WTC11 (cell line): ENCODE results near the gene CPEB4. TPM values are rescaled to one million over a fixed set of nuclear protein-coding genes. Genes with fewer than 3 reads are reported as not detected.

Experiments used
- ATAC-seq: fragments of 200-7000 bp; cut with Tn5 transposase; 2 replicates; pipeline ENCODE4 v1.10.0; 2021; ENCODE audit warnings: mild to moderate bottlenecking, moderate library complexity
- CTCF ChIA-PET: fragments of 300-600 bp; sonication (Branson Sonifier 250); formaldehyde crosslinking; loops from one replicate; lab custom pipeline; 2021; ENCODE audit warnings: antibody characterized with exemption; lab: Charles Lee
- POLR2A ChIA-PET: fragments of 350-600 bp; sonication (Branson Sonifier 250); formaldehyde crosslinking; loops from one replicate; lab custom pipeline; 2021; ENCODE audit warnings: antibody characterized with exemption; lab: Charles Lee
- DNase-seq: peaks from one replicate; pipeline ENCODE4 v3.0.0; 2021; ENCODE audit warnings: low spot score
- H3K27ac Mint-ChIP-seq: 2 replicates; pipeline ENCODE4 v1.8.0; 2021; ENCODE audit warnings: mixed read lengths
- H3K27me3 Mint-ChIP-seq: 2 replicates; pipeline ENCODE4 v1.8.0; 2021; ENCODE audit warnings: low read depth, mild to moderate bottlenecking, moderate library complexity, mixed read lengths
- H3K36me3 Mint-ChIP-seq: 2 replicates; pipeline ENCODE4 v1.8.0; 2021; ENCODE audit warnings: mixed read lengths
- H3K4me1 Mint-ChIP-seq: 2 replicates; pipeline ENCODE4 v1.8.0; 2022; ENCODE audit warnings: mixed read lengths
- H3K4me3 Mint-ChIP-seq: 2 replicates; pipeline ENCODE4 v1.8.0; 2021; ENCODE audit warnings: mild to moderate bottlenecking, moderate library complexity, mixed read lengths
- H3K9me3 Mint-ChIP-seq: 2 replicates; pipeline ENCODE4 v1.8.0; 2021; ENCODE audit warnings: mixed read lengths
- CBFB ChIP-seq: sonication (generic); formaldehyde crosslinking; IDR thresholded peaks from 2 replicates; pipeline ENCODE4 v1.8.1; 2022; ENCODE audit warnings: mild to moderate bottlenecking, low read depth, missing genetic modification reagents
- E2F4 ChIP-seq: sonication (generic); formaldehyde crosslinking; IDR thresholded peaks from 2 replicates; pipeline ENCODE4 v1.8.1; 2022; ENCODE audit warnings: low read depth, mild to moderate bottlenecking, moderate library complexity, missing genetic modification reagents, borderline replicate concordance
- ESRRA ChIP-seq: sonication (generic); formaldehyde crosslinking; IDR thresholded peaks from 2 replicates; pipeline ENCODE4 v1.8.1; 2022; ENCODE audit warnings: mild to moderate bottlenecking, missing genetic modification reagents, borderline replicate concordance
- FOXP1 ChIP-seq: sonication (generic); formaldehyde crosslinking; IDR thresholded peaks from 2 replicates; pipeline ENCODE4 v1.8.0; 2022; ENCODE audit warnings: missing genetic modification reagents, mild to moderate bottlenecking, moderate library complexity, borderline replicate concordance
- GABPB1 ChIP-seq: sonication (generic); formaldehyde crosslinking; IDR thresholded peaks from 2 replicates; pipeline ENCODE4 v1.8.1; 2023; ENCODE audit warnings: mild to moderate bottlenecking, missing genetic modification reagents
- GTF2I ChIP-seq: fragments of 250-450 bp; sonication (Bioruptor Pico); conservative IDR thresholded peaks from 2 replicates; pipeline ENCODE4 v1.4.0; 2021; ENCODE audit warnings: mild to moderate bottlenecking
- NFYB ChIP-seq: sonication (generic); formaldehyde crosslinking; conservative IDR thresholded peaks from 2 replicates; pipeline ENCODE4 v1.8.0; 2022; ENCODE audit warnings: low read depth, missing genetic modification reagents
- NR1H2 ChIP-seq: sonication (generic); formaldehyde crosslinking; IDR thresholded peaks from 2 replicates; pipeline ENCODE4 v1.9.0; 2021; ENCODE audit warnings: mild to moderate bottlenecking, moderate library complexity, missing genetic modification reagents
- NR3C1 ChIP-seq: sonication (generic); formaldehyde crosslinking; conservative IDR thresholded peaks from 2 replicates; pipeline ENCODE4 v1.8.1; 2023; ENCODE audit warnings: low read depth, mild to moderate bottlenecking, missing genetic modification reagents
- OVOL2 ChIP-seq: fragments of 250-450 bp; sonication (Bioruptor Pico); IDR thresholded peaks from 2 replicates; pipeline ENCODE4 v1.9.0; 2021; ENCODE audit warnings: mild to moderate bottlenecking, borderline replicate concordance
- RELA ChIP-seq: sonication (generic); formaldehyde crosslinking; IDR thresholded peaks from 2 replicates; pipeline ENCODE4 v1.8.1; 2022; ENCODE audit warnings: missing genetic modification reagents, mild to moderate bottlenecking, borderline replicate concordance
- SMAD3 ChIP-seq: sonication (generic); formaldehyde crosslinking; IDR thresholded peaks from 2 replicates; pipeline ENCODE4 v1.8.0; 2022; ENCODE audit warnings: missing genetic modification reagents, mild to moderate bottlenecking, borderline replicate concordance
- TEAD1 ChIP-seq: sonication (generic); formaldehyde crosslinking; IDR thresholded peaks from 2 replicates; pipeline ENCODE4 v1.8.0; 2022; ENCODE audit warnings: mild to moderate bottlenecking, missing genetic modification reagents
- TEAD4 ChIP-seq: sonication (generic); formaldehyde crosslinking; IDR thresholded peaks from 2 replicates; pipeline ENCODE4 v1.8.0; 2022; ENCODE audit warnings: mild to moderate bottlenecking, missing genetic modification reagents
- USF2 ChIP-seq: sonication (generic); formaldehyde crosslinking; IDR thresholded peaks from 2 replicates; pipeline ENCODE4 v1.8.1; 2023; ENCODE audit warnings: mild to moderate bottlenecking, missing genetic modification reagents, moderate library complexity
- ZBTB21 ChIP-seq: sonication (generic); formaldehyde crosslinking; IDR thresholded peaks from 2 replicates; pipeline ENCODE4 v1.8.1; 2023; ENCODE audit warnings: mild to moderate bottlenecking, missing genetic modification reagents, borderline replicate concordance
- ZNF138 ChIP-seq: sonication (generic); formaldehyde crosslinking; conservative IDR thresholded peaks from 2 replicates; pipeline ENCODE4 v1.8.1; 2022; ENCODE audit warnings: mild to moderate bottlenecking, moderate library complexity, missing genetic modification reagents
- ZNF263 ChIP-seq: sonication (generic); formaldehyde crosslinking; IDR thresholded peaks from 2 replicates; pipeline ENCODE4 v1.8.1; 2022; ENCODE audit warnings: low read depth, mild to moderate bottlenecking, moderate library complexity, missing genetic modification reagents
- ZNF396 ChIP-seq: fragments of 250-450 bp; sonication (Bioruptor Pico); IDR thresholded peaks from 2 replicates; pipeline ENCODE4 v1.8.0; 2021; ENCODE audit warnings: mild to moderate bottlenecking, moderate library complexity, borderline replicate concordance
- total RNA-seq: library from RNA; stranded (reverse); gene quantifications from 3 replicates; pipeline ENCODE4 v1.2.3, GENCODE V29; 2021
- TF ChIP-seq, protein P1 (sequence below): sonication (generic); formaldehyde crosslinking; IDR thresholded peaks from 2 replicates; pipeline ENCODE4 v1.8.1; 2023; ENCODE audit warnings: mild to moderate bottlenecking, missing genetic modification reagents, borderline replicate concordance
- TF ChIP-seq, protein P2 (sequence below): fragments of 250-450 bp; sonication (Bioruptor Pico); IDR thresholded peaks from 2 replicates; pipeline ENCODE4 v1.9.0; 2021; ENCODE audit warnings: mild to moderate bottlenecking
- TF ChIP-seq, protein P3 (sequence below): sonication (generic); formaldehyde crosslinking; IDR thresholded peaks from 2 replicates; pipeline ENCODE4 v1.8.1; 2023; ENCODE audit warnings: mild to moderate bottlenecking, missing genetic modification reagents

Gene CPEB4
- total RNA-seq, 1 experiment from 2014 or later: 12.7 TPM

GRCh38 chr5:173896631-173897030, 8.5 kb downstream of the CPEB4 start (continued):
- TF ChIP-seq, protein P1, sequence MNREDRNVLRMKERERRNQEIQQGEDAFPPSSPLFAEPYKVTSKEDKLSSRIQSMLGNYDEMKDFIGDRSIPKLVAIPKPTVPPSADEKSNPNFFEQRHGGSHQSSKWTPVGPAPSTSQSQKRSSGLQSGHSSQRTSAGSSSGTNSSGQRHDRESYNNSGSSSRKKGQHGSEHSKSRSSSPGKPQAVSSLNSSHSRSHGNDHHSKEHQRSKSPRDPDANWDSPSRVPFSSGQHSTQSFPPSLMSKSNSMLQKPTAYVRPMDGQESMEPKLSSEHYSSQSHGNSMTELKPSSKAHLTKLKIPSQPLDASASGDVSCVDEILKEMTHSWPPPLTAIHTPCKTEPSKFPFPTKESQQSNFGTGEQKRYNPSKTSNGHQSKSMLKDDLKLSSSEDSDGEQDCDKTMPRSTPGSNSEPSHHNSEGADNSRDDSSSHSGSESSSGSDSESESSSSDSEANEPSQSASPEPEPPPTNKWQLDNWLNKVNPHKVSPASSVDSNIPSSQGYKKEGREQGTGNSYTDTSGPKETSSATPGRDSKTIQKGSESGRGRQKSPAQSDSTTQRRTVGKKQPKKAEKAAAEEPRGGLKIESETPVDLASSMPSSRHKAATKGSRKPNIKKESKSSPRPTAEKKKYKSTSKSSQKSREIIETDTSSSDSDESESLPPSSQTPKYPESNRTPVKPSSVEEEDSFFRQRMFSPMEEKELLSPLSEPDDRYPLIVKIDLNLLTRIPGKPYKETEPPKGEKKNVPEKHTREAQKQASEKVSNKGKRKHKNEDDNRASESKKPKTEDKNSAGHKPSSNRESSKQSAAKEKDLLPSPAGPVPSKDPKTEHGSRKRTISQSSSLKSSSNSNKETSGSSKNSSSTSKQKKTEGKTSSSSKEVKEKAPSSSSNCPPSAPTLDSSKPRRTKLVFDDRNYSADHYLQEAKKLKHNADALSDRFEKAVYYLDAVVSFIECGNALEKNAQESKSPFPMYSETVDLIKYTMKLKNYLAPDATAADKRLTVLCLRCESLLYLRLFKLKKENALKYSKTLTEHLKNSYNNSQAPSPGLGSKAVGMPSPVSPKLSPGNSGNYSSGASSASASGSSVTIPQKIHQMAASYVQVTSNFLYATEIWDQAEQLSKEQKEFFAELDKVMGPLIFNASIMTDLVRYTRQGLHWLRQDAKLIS (CRISPR knock-in tag): no peak
- no peak for TF ChIP-seq GABPB1 (CRISPR knock-in tag)
- no peak for TF ChIP-seq OVOL2
- no peak for TF ChIP-seq FOXP1
- no peak for TF ChIP-seq TEAD4 (CRISPR knock-in tag)
- TF ChIP-seq CBFB (CRISPR knock-in tag): no peak
- TF ChIP-seq, all 79 proteins: peak for 0

DNA sequence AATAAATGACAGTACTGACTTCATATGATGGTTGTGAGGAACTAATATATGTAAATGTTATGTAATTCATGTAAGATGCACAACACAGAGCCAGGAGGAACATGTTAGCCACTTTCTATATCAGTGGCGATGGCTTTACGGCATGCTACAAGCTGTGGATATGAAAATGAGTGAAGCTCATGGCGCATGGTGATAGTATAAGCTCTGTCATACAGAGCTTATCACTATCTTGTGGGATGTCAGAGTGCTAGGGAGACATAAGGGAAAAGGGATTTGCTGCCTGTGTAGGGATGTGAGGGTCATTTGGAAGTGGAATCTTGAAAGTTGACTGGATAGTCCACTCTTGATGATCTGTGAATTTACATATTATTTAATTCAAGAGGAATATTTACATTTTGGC, 13.6 kb downstream of the CPEB4 start:
- Mint-ChIP-seq H3K27ac (no peak overlapping the region), H3K4me1 (peaks cover 22% of the 10 kb centered on the region), H3K36me3 (no peaks in the 10 kb centered on the region), H3K4me3 (no peak overlapping the region), H3K27me3 (no peaks in the 10 kb centered on the region), H3K9me3 (no peaks in the 10 kb centered on the region)
- DNase-seq: no peak
- CTCF ChIA-PET: no interaction called here
- ATAC-seq: no peak
- POLR2A ChIA-PET: interaction anchor here (0.7 kb wide), 1 partner anchor 11 kb away, joined by 3 read pairs; no protein-coding TSS in a partner anchor
- no peak for TF ChIP-seq ESRRA (CRISPR knock-in tag)
- TF ChIP-seq ZNF263 (CRISPR knock-in tag): no peak
- TF ChIP-seq NR3C1: no peak
- no peak for TF ChIP-seq RELA (CRISPR knock-in tag)
- no peak for TF ChIP-seq GTF2I (CRISPR knock-in tag)
- no peak for TF ChIP-seq ZNF396 (CRISPR knock-in tag)
- no peak for TF ChIP-seq NFYB (CRISPR knock-in tag)
- TF ChIP-seq USF2: no peak
- TF ChIP-seq NR1H2 (CRISPR knock-in tag): no peak
- TF ChIP-seq, protein P2, sequence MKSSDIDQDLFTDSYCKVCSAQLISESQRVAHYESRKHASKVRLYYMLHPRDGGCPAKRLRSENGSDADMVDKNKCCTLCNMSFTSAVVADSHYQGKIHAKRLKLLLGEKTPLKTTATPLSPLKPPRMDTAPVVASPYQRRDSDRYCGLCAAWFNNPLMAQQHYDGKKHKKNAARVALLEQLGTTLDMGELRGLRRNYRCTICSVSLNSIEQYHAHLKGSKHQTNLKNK: no peak
- TF ChIP-seq SMAD3: no peak
- TF ChIP-seq, protein P3, sequence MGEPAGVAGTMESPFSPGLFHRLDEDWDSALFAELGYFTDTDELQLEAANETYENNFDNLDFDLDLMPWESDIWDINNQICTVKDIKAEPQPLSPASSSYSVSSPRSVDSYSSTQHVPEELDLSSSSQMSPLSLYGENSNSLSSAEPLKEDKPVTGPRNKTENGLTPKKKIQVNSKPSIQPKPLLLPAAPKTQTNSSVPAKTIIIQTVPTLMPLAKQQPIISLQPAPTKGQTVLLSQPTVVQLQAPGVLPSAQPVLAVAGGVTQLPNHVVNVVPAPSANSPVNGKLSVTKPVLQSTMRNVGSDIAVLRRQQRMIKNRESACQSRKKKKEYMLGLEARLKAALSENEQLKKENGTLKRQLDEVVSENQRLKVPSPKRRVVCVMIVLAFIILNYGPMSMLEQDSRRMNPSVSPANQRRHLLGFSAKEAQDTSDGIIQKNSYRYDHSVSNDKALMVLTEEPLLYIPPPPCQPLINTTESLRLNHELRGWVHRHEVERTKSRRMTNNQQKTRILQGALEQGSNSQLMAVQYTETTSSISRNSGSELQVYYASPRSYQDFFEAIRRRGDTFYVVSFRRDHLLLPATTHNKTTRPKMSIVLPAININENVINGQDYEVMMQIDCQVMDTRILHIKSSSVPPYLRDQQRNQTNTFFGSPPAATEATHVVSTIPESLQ: no peak
- no peak for TF ChIP-seq E2F4 (CRISPR knock-in tag)
- no peak for TF ChIP-seq ZNF138 (CRISPR knock-in tag)
- no peak for TF ChIP-seq OVOL2
- TF ChIP-seq ZBTB21: no peak
- TF ChIP-seq TEAD1 (CRISPR knock-in tag): no peak
- TF ChIP-seq, all 79 proteins: peak for 0
